Ishikawa (cell line): ENCODE measurements around the gene GATA1.

ENCODE experiments used
- FOXM1 ChIP-seq: IDR thresholded peaks from 2 replicates; pipeline ENCODE4 v1.6.1; 2012; ENCODE audit warnings: low read depth, borderline replicate concordance
- TAF1 ChIP-seq: IDR thresholded peaks from 2 replicates; pipeline ENCODE4 v1.6.1; 2012; ENCODE audit warnings: low read depth, mild to moderate bottlenecking

DNA sequence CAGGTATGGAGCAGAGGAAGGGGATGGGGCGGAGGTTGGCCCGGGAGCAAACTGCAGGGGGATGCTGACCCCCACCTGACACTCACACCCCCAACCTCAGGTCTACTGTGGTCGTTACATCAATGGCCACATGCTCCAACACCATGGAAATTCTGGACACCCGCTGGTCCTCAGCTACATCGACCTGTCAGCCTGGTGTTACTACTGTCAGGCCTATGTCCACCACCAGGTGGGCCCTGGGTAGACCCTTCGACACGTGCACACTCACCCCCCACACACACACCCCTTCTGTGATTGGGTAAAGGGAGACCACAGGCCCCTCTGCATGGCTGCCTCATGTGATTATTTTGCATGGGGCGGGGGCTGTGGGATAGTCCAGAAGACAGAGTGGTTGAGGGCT lies 37.7 kb downstream of the GATA1 start:
- TF ChIP-seq TAF1: no peak
- no peak for TF ChIP-seq FOXM1
